GM21515 (cell line): ENCODE data around the gene GPR137C.
A peak's percentile ranks its signal among the peaks of the same experiment; 100 is the strongest.

ENCODE experiments used
- ATAC-seq: cut with Tn5 transposase; IDR thresholded peaks from one replicate; pipeline ENCODE4 v1.9.1; 2021; ENCODE audit not compliant: unreplicated experiment

GPR137C gene

GRCh38 chr14:52552063-52552988, at the start of gene GPR137C, which contains the start of gene TXNDC16:
Gene GPR137C (plus strand): TSS chr14:52552836. CDS start chr14:52553148, 312 bp downstream.
Gene TXNDC16 (minus strand): TSS chr14:52552505. CDS start chr14:52543557, 8,948 bp downstream.
- peak; percentile 96 for ATAC-seq

- no peak for ATAC-seq
Measured at GRCh38 chr14:52513249-52513648, 39.4 kb upstream of the GPR137C start.

- ATAC-seq, result no peak
Measured at GRCh38 chr14:52514046-52514811, 38.4 kb upstream of the GPR137C start.

- ATAC-seq, result no peak
Measured at GRCh38 chr14:52522033-52522432, 30.6 kb upstream of the GPR137C start.

- ATAC-seq, result no peak
Measured at GRCh38 chr14:52522581-52523345, 29.9 kb upstream of the GPR137C start.

- no peak for ATAC-seq
Measured at GRCh38 chr14:52527052-52527451, 25.6 kb upstream of the GPR137C start.

GRCh38 chr14:52531481-52531880, 21.2 kb upstream of the GPR137C start:
- no peak for ATAC-seq

GRCh38 chr14:52536269-52536668, 16.4 kb upstream of the GPR137C start:
- ATAC-seq, result no peak

GRCh38 chr14:52538623-52539022, 14.0 kb upstream of the GPR137C start:
- no peak for ATAC-seq

GRCh38 chr14:52545584-52546317, 6.9 kb upstream of the GPR137C start:
- no peak for ATAC-seq

GRCh38 chr14:52546318-52546670, 6.3 kb upstream of the GPR137C start:
- no peak for ATAC-seq

GRCh38 chr14:52547027-52547426, 5.6 kb upstream of the GPR137C start:
- no peak for ATAC-seq

GRCh38 chr14:52547526-52547925, 5.1 kb upstream of the GPR137C start:
- ATAC-seq, result no peak

GRCh38 chr14:52550661-52551060, 2.0 kb upstream of the GPR137C start:
- ATAC-seq, result no peak

- no peak for ATAC-seq
Measured at GRCh38 chr14:52551205-52551604, 1.4 kb upstream of the GPR137C start.

- no peak for ATAC-seq
Measured at GRCh38 chr14:52551696-52552062, 957 bp upstream of the GPR137C start.

GRCh38 chr14:52553002-52553670, 500 bp downstream of the GPR137C start:
- peak; percentile 18 for ATAC-seq

GRCh38 chr14:52553671-52554575, 1.3 kb downstream of the GPR137C start:
- no peak for ATAC-seq

GRCh38 chr14:52558688-52559087, 6.1 kb downstream of the GPR137C start:
- ATAC-seq, result no peak
